Activated CD4-positive, alpha-beta T cell treated with anti-CD3 and anti-CD28 coated beads, Interleukin-2, Interleukin-6, amounts not matched to agents 100 ng/mL and 50 ng/mL, durations not matched to agents 16 hours and 8 hours (primary cell): ENCODE measurements around the gene KIAA0319L.
A peak's percentile ranks its signal among the peaks of the same experiment; 100 is the strongest.
"Not testable (repeated sequence)": the region's sequence is repeated elsewhere in the genome, so short reads cannot be mapped to it uniquely, and the experiment has no call there.

ENCODE experiments used
- DNase-seq: peaks from one replicate; pipeline ENCODE4 v3.0.0-alpha.2; 2020

The KIAA0319L gene

GRCh38 chr1:35481229-35481628 lies 76.0 kb downstream of the KIAA0319L start:
- DNase-seq, result no peak

- DNase-seq, result no peak
Observed at GRCh38 chr1:35477870-35478269, 79.3 kb downstream of the KIAA0319L start.

GRCh38 chr1:35475856-35476674 lies 81.1 kb downstream of the KIAA0319L start:
- no peak for DNase-seq

- no peak for DNase-seq
Observed at GRCh38 chr1:35475356-35475755, 81.8 kb downstream of the KIAA0319L start.

GRCh38 chr1:35473216-35473615 lies 84.0 kb downstream of the KIAA0319L start:
- DNase-seq, result not testable (repeated sequence)

- no peak for DNase-seq
Observed at GRCh38 chr1:35470977-35471613, 86.1 kb downstream of the KIAA0319L start.

GRCh38 chr1:35466120-35466519 lies 91.1 kb downstream of the KIAA0319L start:
- no peak for DNase-seq

GRCh38 chr1:35463749-35464148 lies 93.5 kb downstream of the KIAA0319L start:
- not testable (repeated sequence) for DNase-seq

GRCh38 chr1:35463232-35463631 lies 94.0 kb downstream of the KIAA0319L start:
- no peak for DNase-seq

- peak; percentile 15 for DNase-seq
Observed at GRCh38 chr1:35461966-35462651, 95.1 kb downstream of the KIAA0319L start.

- DNase-seq, result no peak
Observed at GRCh38 chr1:35460796-35461195, 96.4 kb downstream of the KIAA0319L start.

GRCh38 chr1:35454616-35455015 lies 102.6 kb downstream of the KIAA0319L start:
- DNase-seq, result peak; percentile 46

GRCh38 chr1:35454176-35454575 lies 103.0 kb downstream of the KIAA0319L start:
- no peak for DNase-seq

GRCh38 chr1:35453031-35453430 lies 104.2 kb downstream of the KIAA0319L start:
- DNase-seq, result no peak

GRCh38 chr1:35452106-35452774 lies 105.0 kb downstream of the KIAA0319L start:
- no peak for DNase-seq

GRCh38 chr1:35451125-35451528 lies 106.1 kb downstream of the KIAA0319L start:
- peak; percentile 84 for DNase-seq

- DNase-seq, result no peak
Observed at GRCh38 chr1:35449334-35450008, 107.7 kb downstream of the KIAA0319L start.

GRCh38 chr1:35448344-35448801 lies 108.8 kb downstream of the KIAA0319L start:
- DNase-seq, result no peak

GRCh38 chr1:35447278-35447677 lies 109.9 kb downstream of the KIAA0319L start:
- peak; percentile 28 for DNase-seq

GRCh38 chr1:35444519-35444774 lies 112.8 kb downstream of the KIAA0319L start:
- DNase-seq, result no peak

- no peak for DNase-seq
Observed at GRCh38 chr1:35443768-35444518, 113.3 kb downstream of the KIAA0319L start.

- peak; percentile 16 for DNase-seq
Observed at GRCh38 chr1:35442734-35443133, 114.5 kb downstream of the KIAA0319L start.
